DMS 273 (cell line): ENCODE measurements around the gene DCDC2.
"Not testable (repeated sequence)": the region's sequence is repeated elsewhere in the genome, so short reads cannot be mapped to it uniquely, and the experiment has no call there.

Source experiments
- DNase-seq: peaks from one replicate; lab custom pipeline; 2025; ENCODE audit not compliant: unreplicated experiment; lab: John Stamatoyannopoulos, UW

The DCDC2 gene

GRCh38 chr6:24381476-24382219 is 23.8 kb upstream of the DCDC2 start:
- no peak for DNase-seq

GRCh38 chr6:24378473-24379097 is 20.7 kb upstream of the DCDC2 start:
- no peak for DNase-seq

DNA sequence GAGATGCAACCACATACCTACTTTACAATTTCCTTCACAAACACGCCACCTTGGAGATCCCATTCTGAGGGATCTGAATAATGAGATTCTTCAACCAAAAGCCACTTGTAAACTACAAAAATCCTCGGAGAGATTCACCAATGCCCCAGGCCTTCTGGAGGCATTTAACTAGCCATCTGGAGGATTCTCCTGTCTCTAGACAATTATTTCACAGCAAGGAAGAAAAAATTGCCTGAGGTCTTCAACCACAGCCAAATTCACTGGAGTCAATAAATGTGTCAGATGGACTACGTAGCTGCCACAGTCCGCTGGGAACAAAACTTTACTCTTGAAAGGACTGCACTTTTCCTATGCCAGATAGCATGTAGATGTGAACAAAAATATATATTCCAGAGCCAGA is 19.0 kb upstream of the DCDC2 start:
- DNase-seq, result peak; percentile 75

DNA sequence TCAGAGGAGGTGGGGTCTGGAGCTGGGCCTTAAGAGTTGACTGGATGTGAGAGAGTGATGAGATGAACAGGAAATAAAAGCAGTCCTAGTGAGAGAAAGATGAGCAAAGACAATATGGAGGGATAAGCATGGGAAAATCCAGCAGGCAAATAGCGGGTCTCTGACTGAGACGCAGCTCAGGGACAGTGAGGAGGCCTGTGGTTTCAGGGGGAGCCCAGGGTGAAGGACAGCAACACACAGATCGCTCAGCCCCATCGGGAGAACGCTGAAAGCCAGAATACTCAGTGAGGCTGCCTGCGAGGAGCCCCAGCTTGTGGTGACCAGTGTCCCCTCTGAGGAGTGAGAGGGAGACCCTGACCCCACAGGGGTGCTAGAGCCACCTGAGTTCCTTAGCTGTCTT is 16.8 kb upstream of the DCDC2 start:
- no peak for DNase-seq

DNA sequence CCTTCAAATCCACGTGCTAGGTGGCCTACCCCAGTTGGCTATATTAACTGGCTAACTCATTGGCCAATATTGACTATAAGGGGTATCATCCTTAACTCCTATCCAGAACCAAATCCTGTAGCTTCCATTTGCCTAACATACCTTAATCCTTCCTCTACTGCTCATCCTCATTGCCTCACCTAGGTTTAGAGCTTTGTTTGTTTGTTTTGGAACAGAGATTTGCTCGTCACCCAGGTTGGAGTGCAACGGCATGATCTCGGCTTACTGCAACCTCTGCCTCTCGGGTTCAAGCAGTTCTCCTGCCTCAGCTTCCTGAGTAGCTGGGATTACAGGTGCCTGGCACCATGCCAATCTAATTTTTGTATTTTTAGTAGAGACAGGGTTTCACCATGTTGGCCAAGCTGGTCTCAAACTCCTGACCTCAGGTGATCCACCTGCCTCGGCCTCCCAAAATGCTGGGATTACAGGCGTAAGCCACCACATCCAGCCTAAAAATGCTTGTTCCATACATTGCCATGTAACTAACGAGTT is 7.3 kb upstream of the DCDC2 start:
- not testable (repeated sequence) for DNase-seq

- not testable (repeated sequence) for DNase-seq
These were observed 4.5 kb upstream of the DCDC2 start for GRCh38 chr6:24362363-24362762.

DNA sequence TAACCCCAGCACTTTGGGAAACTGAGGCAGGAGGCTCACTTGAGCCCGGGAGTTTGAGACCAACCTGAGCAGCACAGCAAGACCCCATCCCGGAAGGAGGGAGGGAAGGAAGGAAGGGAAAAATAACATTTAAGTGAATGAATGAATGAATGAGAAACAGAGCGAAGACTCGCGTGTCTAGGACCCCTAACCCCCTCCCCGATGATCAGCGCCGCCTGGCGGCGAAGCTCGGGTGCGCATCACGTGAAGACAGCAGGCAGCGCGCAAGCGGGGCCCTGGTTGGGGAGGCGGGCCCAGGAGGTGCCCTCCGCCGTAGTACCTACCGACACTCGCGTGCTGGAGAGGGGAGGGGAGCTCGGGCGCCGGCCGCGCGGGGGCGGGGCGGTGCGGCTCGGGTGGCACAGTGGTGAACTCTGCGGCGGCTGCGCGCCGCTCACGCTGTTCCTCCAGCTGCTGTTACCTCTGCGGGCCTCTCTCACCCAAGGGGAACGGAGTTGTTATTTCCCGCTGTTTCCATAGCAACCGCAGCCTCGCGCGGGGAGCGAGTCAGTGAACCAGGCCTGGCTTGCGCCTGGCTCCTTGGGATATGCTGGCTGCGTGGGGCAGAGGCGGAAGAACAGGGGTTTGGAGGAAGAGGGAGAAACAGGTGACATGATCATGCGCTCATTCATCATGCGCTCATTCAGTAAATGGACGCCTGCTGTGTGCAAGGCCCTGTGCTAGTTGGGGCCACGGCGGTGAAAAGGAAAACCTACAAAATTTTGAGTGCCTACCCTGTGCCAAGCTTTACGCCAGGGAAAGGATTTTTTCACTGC is 2.0 kb upstream of the DCDC2 start:
- DNase-seq, result peak; percentile 98

GRCh38 chr6:24358219-24358821 is 461 bp upstream of the DCDC2 start:
- peak; percentile 32 for DNase-seq

GRCh38 chr6:24356310-24356973 is 1.4 kb downstream of the DCDC2 start:
- no peak for DNase-seq

GRCh38 chr6:24355393-24355792 is 2.5 kb downstream of the DCDC2 start:
- DNase-seq, result no peak

- no peak for DNase-seq
These were observed 4.0 kb downstream of the DCDC2 start for GRCh38 chr6:24353861-24354260.

GRCh38 chr6:24352434-24352833 is 5.4 kb downstream of the DCDC2 start:
- DNase-seq, result no peak

DNA sequence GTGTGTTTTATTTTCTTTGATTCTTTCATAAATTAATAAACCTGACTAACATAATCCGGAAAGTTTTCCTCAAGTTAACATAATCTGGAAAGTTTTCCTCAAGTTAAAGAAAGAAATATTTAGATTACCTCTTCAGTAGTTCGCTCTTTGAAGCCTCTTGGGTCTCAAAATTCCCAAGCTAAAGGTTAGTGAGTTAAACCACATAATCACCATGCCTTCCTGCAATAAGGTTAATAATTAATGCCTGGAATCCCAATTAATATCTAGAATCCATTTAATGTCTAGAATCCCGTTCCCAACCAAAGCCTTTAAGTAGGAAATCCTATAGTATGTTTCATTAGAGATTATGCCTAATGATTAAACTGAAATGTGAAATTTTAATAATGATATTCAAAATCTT is 12.9 kb downstream of the DCDC2 start:
- DNase-seq, result no peak

DNA sequence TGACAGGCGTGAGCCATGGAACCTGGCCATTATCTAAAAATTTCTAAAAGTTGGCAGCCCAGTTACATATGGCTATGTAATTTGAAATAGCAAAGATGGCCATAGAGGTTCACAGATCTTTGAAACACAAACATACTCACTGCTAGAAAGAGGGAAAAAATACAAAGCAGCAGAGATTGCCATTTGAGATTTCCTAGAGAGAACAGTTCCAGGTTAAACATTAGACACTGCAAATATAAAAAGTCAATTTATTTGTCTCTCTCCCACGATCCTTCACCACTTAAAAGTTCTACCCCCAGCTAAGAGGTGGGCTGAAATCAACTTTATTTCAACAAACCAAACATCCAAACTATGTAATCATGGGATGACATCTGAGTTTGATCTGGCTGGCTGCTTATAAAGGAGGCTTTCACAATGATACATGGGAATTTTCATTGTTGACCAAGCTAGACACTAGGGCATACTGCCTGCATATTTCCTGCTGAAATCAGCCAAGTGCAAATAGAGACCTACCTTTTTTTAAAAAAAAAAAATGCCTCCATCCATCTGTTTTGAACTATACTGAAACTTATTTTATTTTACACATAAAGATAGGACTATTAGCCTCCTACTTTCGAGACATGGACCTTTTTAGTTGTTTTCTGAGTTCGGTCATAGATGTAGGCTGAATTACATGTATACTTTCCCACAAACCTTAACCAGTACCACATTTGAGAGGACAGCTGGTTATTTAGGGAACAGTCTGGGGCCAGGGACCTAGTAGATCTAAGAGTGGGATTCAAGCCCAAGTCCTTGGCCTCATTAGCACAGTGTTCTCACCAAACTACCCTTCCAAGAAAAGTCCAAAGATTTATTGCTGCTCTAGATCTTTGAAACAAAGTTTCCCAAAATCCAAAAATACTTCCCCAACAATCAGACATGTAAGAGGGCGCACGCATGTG is 16.6 kb downstream of the DCDC2 start:
- no peak for DNase-seq

DNA sequence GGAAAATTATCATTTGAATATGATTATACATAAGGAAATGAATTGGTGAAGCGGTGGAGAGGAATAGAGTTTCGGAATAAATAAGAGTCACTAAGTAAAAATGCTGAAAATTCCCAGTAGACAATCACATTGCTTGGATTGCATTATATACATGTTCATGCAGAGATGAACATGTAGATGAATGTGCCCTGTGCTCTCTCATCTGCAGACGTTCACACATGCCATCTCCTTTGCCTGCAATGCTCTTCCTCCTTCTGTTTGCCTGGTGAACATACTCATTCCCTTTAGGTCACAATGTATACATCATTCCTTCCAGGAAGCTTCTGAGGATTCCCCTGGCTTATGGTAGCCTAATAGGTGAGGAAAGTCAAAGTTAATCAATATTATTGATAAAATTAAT is 17.9 kb downstream of the DCDC2 start:
- no peak for DNase-seq

DNA sequence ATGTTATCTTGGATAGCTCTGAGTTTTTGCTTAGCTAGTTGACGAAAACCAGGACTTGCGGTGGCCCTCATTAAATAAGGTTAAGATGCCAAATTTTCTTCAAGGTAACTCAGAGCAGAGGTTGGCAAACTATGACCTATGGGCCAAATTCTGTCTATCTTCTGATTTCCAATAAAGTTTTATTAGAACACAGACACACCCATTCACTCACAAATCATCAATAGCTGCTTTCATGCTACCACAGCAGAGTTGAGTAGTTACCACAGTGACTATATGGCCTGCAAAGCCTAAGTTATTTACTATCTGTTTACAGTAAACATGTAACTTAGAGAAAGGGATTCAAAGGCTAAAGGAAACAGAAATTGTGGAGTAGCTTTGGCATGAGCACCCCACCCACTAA is 23.6 kb downstream of the DCDC2 start:
- no peak for DNase-seq

- no peak for DNase-seq
These were observed 25.5 kb downstream of the DCDC2 start for GRCh38 chr6:24332317-24332716.

DNA sequence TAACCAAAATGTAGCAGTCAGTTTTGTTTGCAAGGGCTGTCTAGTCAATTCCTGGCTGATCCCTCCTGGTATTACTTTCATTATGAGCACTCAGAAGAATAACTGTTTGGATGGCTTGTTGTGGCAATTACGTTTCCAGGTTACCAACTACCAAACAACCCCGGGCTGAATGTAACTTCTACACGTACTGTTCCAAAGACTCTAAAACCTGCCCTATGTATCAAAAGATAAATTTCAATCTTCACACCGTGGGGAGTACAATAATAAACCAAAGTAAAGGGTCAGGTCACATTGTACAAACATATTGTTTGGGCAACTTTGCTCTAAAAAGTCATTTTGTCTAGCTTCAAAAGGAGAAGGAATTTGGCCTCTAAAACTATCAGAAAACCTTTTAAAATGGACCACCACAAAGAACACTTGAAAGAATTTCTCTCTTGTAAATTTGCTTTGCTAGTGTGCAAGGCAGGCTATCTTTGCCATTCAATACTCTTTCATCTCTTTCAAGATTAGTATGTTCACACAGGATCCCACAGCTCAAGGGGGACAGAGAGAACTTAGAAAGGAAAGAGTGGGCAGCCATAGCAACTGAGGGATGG is 27.6 kb downstream of the DCDC2 start:
- DNase-seq, result no peak

DNA sequence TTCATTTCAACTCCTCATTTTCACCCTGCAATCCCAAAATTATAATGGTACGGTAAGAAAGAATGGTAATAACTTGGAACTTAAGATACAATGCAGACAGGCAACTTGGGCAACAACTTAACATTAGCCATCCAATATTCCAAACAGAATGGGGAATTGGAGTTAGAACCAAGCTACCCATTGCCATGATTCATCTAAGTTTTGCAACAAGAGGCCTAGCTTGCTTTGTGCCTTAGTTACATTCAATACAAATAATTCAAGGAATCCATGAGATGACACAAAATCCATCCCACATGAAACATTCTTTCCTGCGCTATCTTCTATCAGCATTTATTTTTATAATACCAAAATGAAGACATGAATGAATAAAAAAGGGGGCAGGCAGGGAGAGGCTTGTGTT is 28.4 kb downstream of the DCDC2 start:
- no peak for DNase-seq
